ENCODE measurements around the gene SP140L. TPM values are rescaled to one million over a fixed set of nuclear protein-coding genes. Genes with fewer than 3 reads are reported as not detected.

SP140L gene
- total RNA-seq, 3 donors from 2014 or later: 24.1 to 30.3 (median 28.7) TPM

- Mint-ChIP-seq H3K4me1 (ENCODE audit: low read depth) (peaks cover 70% of the 10 kb centered on the region), H3K36me3 (ENCODE audit: insufficient read depth) (peaks cover 30% of the 10 kb centered on the region), H3K27me3 (ENCODE audit: low read depth) (no peaks in the 10 kb centered on the region), H3K9me3 (no peaks in the 10 kb centered on the region), H3K4me3 (no peak overlapping the region)
- ATAC-seq (no peak), DNase-seq (no peak)
These were observed 9.6 kb upstream of the SP140L start for GRCh38 chr2:230317366-230317765.

- H3K4me3 Mint-ChIP-seq: peak overlapping the region; percentile 37
- peak; percentile 7 to 10 for ATAC-seq
- H3K9me3 Mint-ChIP-seq: no peaks in the 10 kb centered on the region
- H3K36me3 Mint-ChIP-seq (ENCODE audit: insufficient read depth): peaks cover 25% of the 10 kb centered on the region
- H3K4me1 Mint-ChIP-seq (ENCODE audit: low read depth): peaks cover 75% of the 10 kb centered on the region
- H3K27me3 Mint-ChIP-seq (ENCODE audit: low read depth): no peaks in the 10 kb centered on the region
- DNase-seq: no peak
These were observed 8.5 kb upstream of the SP140L start for GRCh38 chr2:230318190-230319121.

- peak; percentile 94 to 95 for ATAC-seq
- H3K27me3 Mint-ChIP-seq (ENCODE audit: low read depth): no peaks in the 10 kb centered on the region
- H3K9me3 Mint-ChIP-seq: no peaks in the 10 kb centered on the region
- peaks cover 16% of the 10 kb centered on the region for H3K36me3 Mint-ChIP-seq (ENCODE audit: insufficient read depth)
- peaks cover 76% of the 10 kb centered on the region for H3K4me1 Mint-ChIP-seq (ENCODE audit: low read depth)
- peak overlapping the region; percentile 37 for H3K4me3 Mint-ChIP-seq
- DNase-seq: peak; percentile 49
These were observed 7.7 kb upstream of the SP140L start for GRCh38 chr2:230319211-230319862.

- H3K9me3 Mint-ChIP-seq: no peaks in the 10 kb centered on the region
- no peaks in the 10 kb centered on the region for H3K27me3 Mint-ChIP-seq (ENCODE audit: low read depth)
- H3K4me3 Mint-ChIP-seq: no peak overlapping the region
- ATAC-seq (no peak), DNase-seq (no peak)
- peaks cover 82% of the 10 kb centered on the region for H3K4me1 Mint-ChIP-seq (ENCODE audit: low read depth)
- peaks cover 8% of the 10 kb centered on the region for H3K36me3 Mint-ChIP-seq (ENCODE audit: insufficient read depth)
These were observed 6.0 kb upstream of the SP140L start for GRCh38 chr2:230321031-230321430.

- no peaks in the 10 kb centered on the region for H3K27me3 Mint-ChIP-seq (ENCODE audit: low read depth)
- H3K9me3 Mint-ChIP-seq: no peaks in the 10 kb centered on the region
- DNase-seq (no peak), ATAC-seq (no peak)
- peaks cover 6% of the 10 kb centered on the region for H3K36me3 Mint-ChIP-seq (ENCODE audit: insufficient read depth)
- peaks cover 78% of the 10 kb centered on the region for H3K4me1 Mint-ChIP-seq (ENCODE audit: low read depth)
- H3K4me3 Mint-ChIP-seq: no peak overlapping the region
These were observed 4.2 kb upstream of the SP140L start for GRCh38 chr2:230322561-230323384.

- ATAC-seq: no peak
- Mint-ChIP-seq H3K4me3 (no peak overlapping the region), H3K4me1 (ENCODE audit: low read depth) (peaks cover 75% of the 10 kb centered on the region), H3K36me3 (ENCODE audit: insufficient read depth) (peaks cover 6% of the 10 kb centered on the region), H3K9me3 (no peaks in the 10 kb centered on the region), H3K27me3 (ENCODE audit: low read depth) (no peaks in the 10 kb centered on the region)
- DNase-seq: no peak
These were observed 3.4 kb upstream of the SP140L start for GRCh38 chr2:230323385-230324106.

- Mint-ChIP-seq H3K4me1 (ENCODE audit: low read depth) (peaks cover 75% of the 10 kb centered on the region), H3K36me3 (ENCODE audit: insufficient read depth) (peaks cover 13% of the 10 kb centered on the region), H3K4me3 (no peak overlapping the region), H3K27me3 (ENCODE audit: low read depth) (no peaks in the 10 kb centered on the region), H3K9me3 (no peaks in the 10 kb centered on the region)
- ATAC-seq: no peak
- no peak for DNase-seq
These were observed 2.5 kb upstream of the SP140L start for GRCh38 chr2:230324503-230324902.

GRCh38 chr2:230325316-230326243 is 1.4 kb upstream of the SP140L start:
- H3K4me1 Mint-ChIP-seq (ENCODE audit: low read depth): peaks cover 75% of the 10 kb centered on the region
- no peaks in the 10 kb centered on the region for H3K27me3 Mint-ChIP-seq (ENCODE audit: low read depth)
- peaks cover 21% of the 10 kb centered on the region for H3K36me3 Mint-ChIP-seq (ENCODE audit: insufficient read depth)

GRCh38 chr2:230327418-230328154 is 593 bp downstream of the SP140L start:
- ATAC-seq: peak; percentile 42 to 54
- Mint-ChIP-seq H3K9me3 (no peaks in the 10 kb centered on the region), H3K4me1 (ENCODE audit: low read depth) (peaks cover 74% of the 10 kb centered on the region), H3K4me3 (peak overlapping the region; percentile 90), H3K36me3 (ENCODE audit: insufficient read depth) (peaks cover 25% of the 10 kb centered on the region), H3K27me3 (ENCODE audit: low read depth) (no peaks in the 10 kb centered on the region)
- no peak for DNase-seq

More at GRCh38 chr2:230325316-230326243, 1.4 kb upstream of the SP140L start:
- Mint-ChIP-seq H3K9me3 (no peaks in the 10 kb centered on the region), H3K4me3 (peak overlapping the region; percentile 90)
- ATAC-seq (no peak), DNase-seq (no peak)

GRCh38 chr2:230328155-230328458 is 1.1 kb downstream of the SP140L start:
- Mint-ChIP-seq H3K4me1 (ENCODE audit: low read depth) (peaks cover 73% of the 10 kb centered on the region), H3K36me3 (ENCODE audit: insufficient read depth) (peaks cover 26% of the 10 kb centered on the region), H3K4me3 (peak overlapping the region; percentile 90), H3K27me3 (ENCODE audit: low read depth) (no peaks in the 10 kb centered on the region), H3K9me3 (no peaks in the 10 kb centered on the region)
- no peak for DNase-seq
- ATAC-seq: no peak

- Mint-ChIP-seq H3K4me1 (ENCODE audit: low read depth) (peaks cover 82% of the 10 kb centered on the region), H3K4me3 (peak overlapping the region; percentile 90), H3K27me3 (ENCODE audit: low read depth) (no peaks in the 10 kb centered on the region), H3K9me3 (peaks cover 8% of the 10 kb centered on the region), H3K36me3 (ENCODE audit: insufficient read depth) (peaks cover 38% of the 10 kb centered on the region)
- DNase-seq: no peak
- no peak for ATAC-seq
These were observed 3.1 kb downstream of the SP140L start for GRCh38 chr2:230329946-230330605.

- Mint-ChIP-seq H3K4me3 (peak overlapping the region; percentile 90), H3K27me3 (ENCODE audit: low read depth) (no peaks in the 10 kb centered on the region), H3K36me3 (ENCODE audit: insufficient read depth) (peaks cover 45% of the 10 kb centered on the region), H3K4me1 (ENCODE audit: low read depth) (peaks cover 82% of the 10 kb centered on the region), H3K9me3 (peaks cover 8% of the 10 kb centered on the region)
- no peak for ATAC-seq
- no peak for DNase-seq
These were observed 3.7 kb downstream of the SP140L start for GRCh38 chr2:230330725-230331124.

Measured in activated T-cell treated with anti-CD3 and anti-CD28 coated beads, Interleukin-2, amount 50 U/mL, for 4 hours (primary cell).